Ramos (cell line): Measurements from ENCODE around the gene NUDT14.

Experiments used
- in situ Hi-C: fragments of 300-500 bp; cut with MboI; formaldehyde crosslinking; loops from one replicate; pipeline ENCODE4 v1.14.3; 2022; ENCODE audit warnings: low sequenced_read_pairs; ENCODE audit not compliant: unreplicated experiment

The NUDT14 gene

GRCh38 chr14:105214324-105214915 is 33.3 kb upstream of the NUDT14 start:
- in situ Hi-C loops, result loop anchor here (25.0 kb wide), 1 partner anchor 123 kb away; no protein-coding TSS in a partner anchor

- in situ Hi-C loops, result loop anchor here (25.0 kb wide), 1 partner anchor 124 kb away; no protein-coding TSS in a partner anchor
Measured at GRCh38 chr14:105213361-105213760, 32.2 kb upstream of the NUDT14 start.

GRCh38 chr14:105212541-105213300 is 31.6 kb upstream of the NUDT14 start:
- in situ Hi-C loops, result loop anchor here (25.0 kb wide), 1 partner anchor 125 kb away; no protein-coding TSS in a partner anchor

- in situ Hi-C loops, result loop anchor here (25.0 kb wide), 1 partner anchor 126 kb away; no protein-coding TSS in a partner anchor
Measured at GRCh38 chr14:105211758-105212089, 30.6 kb upstream of the NUDT14 start.

GRCh38 chr14:105211086-105211757 is 30.1 kb upstream of the NUDT14 start:
- in situ Hi-C loops, result loop anchor here (25.0 kb wide), 1 partner anchor 126 kb away; no protein-coding TSS in a partner anchor

GRCh38 chr14:105210266-105211025 is 29.3 kb upstream of the NUDT14 start:
- in situ Hi-C loops, result loop anchor here (25.0 kb wide), 1 partner anchor 127 kb away; no protein-coding TSS in a partner anchor

- in situ Hi-C loops, result loop anchor here (25.0 kb wide), 1 partner anchor 128 kb away; no protein-coding TSS in a partner anchor
Measured at GRCh38 chr14:105209646-105210045, 28.5 kb upstream of the NUDT14 start.

GRCh38 chr14:105209091-105209490 is 28.0 kb upstream of the NUDT14 start:
- in situ Hi-C loops, result loop anchor here (25.0 kb wide), 1 partner anchor 128 kb away; no protein-coding TSS in a partner anchor

GRCh38 chr14:105208738-105209075 is 27.6 kb upstream of the NUDT14 start:
- in situ Hi-C loops, result loop anchor here (25.0 kb wide), 1 partner anchor 129 kb away; no protein-coding TSS in a partner anchor

GRCh38 chr14:105207996-105208737 is 27.1 kb upstream of the NUDT14 start:
- in situ Hi-C loops, result loop anchor here (25.0 kb wide), 1 partner anchor 129 kb away; no protein-coding TSS in a partner anchor

GRCh38 chr14:105207460-105207901 is 26.4 kb upstream of the NUDT14 start:
- in situ Hi-C loops, result loop anchor here (25.0 kb wide), 1 partner anchor 130 kb away; no protein-coding TSS in a partner anchor

- in situ Hi-C loops, result loop anchor here (25.0 kb wide), 1 partner anchor 130 kb away; no protein-coding TSS in a partner anchor
Measured at GRCh38 chr14:105206873-105207272, 25.8 kb upstream of the NUDT14 start.

GRCh38 chr14:105205673-105206208 is 24.6 kb upstream of the NUDT14 start:
- in situ Hi-C loops, result loop anchor here (25.0 kb wide), 1 partner anchor 132 kb away; no protein-coding TSS in a partner anchor

- in situ Hi-C loops, result loop anchor here (25.0 kb wide), 1 partner anchor 132 kb away; no protein-coding TSS in a partner anchor
Measured at GRCh38 chr14:105204931-105205672, 24.0 kb upstream of the NUDT14 start.

- in situ Hi-C loops, result loop anchor here (25.0 kb wide), 1 partner anchor 133 kb away; no protein-coding TSS in a partner anchor
Measured at GRCh38 chr14:105204206-105204930, 23.3 kb upstream of the NUDT14 start.

- in situ Hi-C loops, result loop anchor here (25.0 kb wide), 1 partner anchor 134 kb away; no protein-coding TSS in a partner anchor
Measured at GRCh38 chr14:105203701-105204100, 22.6 kb upstream of the NUDT14 start.

- in situ Hi-C loops, result loop anchor here (25.0 kb wide), 1 partner anchor 134 kb away; no protein-coding TSS in a partner anchor
Measured at GRCh38 chr14:105203057-105203531, 22.0 kb upstream of the NUDT14 start.
